COLO668 (cell line): Measurements from ENCODE around the gene YDJC.
"Not testable (repeated sequence)": the region's sequence is repeated elsewhere in the genome, so short reads cannot be mapped to it uniquely, and the experiment has no call there.

ENCODE experiments used
- DNase-seq: peaks from one replicate; lab custom pipeline; 2025; ENCODE audit not compliant: unreplicated experiment; lab: John Stamatoyannopoulos, UW

Gene YDJC

DNA sequence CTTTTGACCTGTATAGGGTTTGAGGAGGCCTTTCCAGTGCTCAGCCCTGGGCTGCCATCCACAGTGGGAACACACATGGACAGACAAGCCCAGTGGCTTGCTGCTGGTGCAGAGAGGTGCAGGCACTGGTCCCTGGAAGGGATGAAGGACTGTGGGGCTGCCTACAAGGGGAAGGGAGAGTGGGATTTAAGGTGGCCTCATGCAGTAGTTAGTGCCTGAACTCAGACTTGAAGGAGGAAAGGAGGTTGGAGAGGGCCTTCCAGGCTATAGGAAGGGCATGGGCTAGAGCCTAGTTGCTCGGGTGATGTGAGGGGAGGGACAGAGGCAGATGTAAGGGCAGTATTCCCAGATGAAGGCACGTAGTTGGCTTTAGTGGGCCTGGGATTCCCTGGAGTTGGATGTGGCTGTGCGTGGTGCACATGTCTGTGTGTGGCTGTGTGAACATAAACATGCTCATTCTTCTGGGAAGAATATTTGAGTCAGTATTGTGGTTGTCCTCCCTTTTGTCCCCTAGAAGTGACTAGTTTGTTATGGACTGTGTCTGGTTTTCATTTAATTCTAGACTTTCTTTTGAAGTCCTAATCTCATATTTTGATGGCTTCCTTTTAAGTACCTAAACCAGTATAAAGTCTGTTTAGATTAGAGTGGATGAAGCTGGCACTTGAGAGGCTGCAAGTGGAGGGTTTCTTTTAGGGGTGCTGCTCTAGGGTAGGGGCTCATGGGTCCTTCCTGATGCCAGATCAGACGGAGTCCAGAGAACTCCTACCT, 18.4 kb downstream of the YDJC start:
- no peak for DNase-seq

- not testable (repeated sequence) for DNase-seq
Observed at GRCh38 chr22:21609556-21610157, 20.2 kb downstream of the YDJC start.

DNA sequence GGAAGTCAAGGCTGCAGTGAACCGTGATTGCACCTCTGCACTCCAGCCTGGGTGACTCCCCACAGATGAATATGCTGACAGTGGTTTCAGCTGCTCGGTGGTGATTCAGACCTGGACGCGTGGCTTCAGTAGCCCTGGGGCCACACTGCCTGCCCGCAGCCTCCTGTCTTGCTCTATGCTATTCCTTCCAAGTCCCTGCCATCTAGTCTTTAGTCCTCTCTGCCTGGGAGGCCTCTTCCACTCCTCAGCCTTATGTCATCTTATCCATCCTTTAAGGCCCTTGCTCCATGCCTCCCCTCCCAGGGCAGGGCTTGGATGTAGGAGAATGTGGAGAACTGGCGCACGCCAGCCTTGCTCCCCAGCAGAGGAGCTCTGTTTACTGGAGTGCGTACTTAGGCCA, 23.0 kb downstream of the YDJC start:
- no peak for DNase-seq

DNA sequence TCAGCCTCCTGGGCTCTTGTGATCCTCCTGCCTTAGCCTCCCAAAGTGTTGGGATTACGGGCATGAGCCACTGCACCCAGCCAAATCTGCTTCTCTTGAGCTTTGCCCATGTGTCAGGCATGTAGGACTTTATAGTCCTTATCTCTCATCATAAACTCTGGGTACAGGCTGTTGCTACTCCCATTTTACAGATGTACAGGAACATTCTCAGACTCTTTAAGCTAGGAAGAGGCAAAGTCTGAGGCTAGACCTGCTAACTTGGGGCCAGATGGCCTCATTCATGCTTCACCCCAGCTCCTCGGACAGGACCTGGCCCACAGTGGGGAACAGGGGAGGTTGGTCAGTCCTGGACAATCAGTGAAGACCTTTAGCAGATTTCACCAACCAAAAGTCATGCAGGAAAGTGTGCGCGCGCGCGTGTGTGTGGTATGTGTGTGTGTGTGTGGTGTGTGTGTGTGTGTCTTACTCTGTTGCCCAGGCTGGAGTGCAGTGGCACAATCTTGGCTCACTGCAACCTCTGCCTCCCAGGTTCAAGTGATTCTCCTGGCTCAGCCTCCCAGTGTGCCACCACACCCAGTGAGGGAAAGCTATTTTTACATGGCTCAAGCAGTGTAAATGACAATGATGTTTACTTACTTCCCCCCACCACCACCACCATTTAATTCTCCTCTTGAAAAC, 23.8 kb downstream of the YDJC start:
- no peak for DNase-seq

- no peak for DNase-seq
Observed at GRCh38 chr22:21603973-21604372, 25.8 kb downstream of the YDJC start.

- no peak for DNase-seq
Observed at GRCh38 chr22:21602579-21602978, 27.2 kb downstream of the YDJC start.

- no peak for DNase-seq
Observed at GRCh38 chr22:21599053-21599893, 30.5 kb downstream of the YDJC start.

- no peak for DNase-seq
Observed at GRCh38 chr22:21598302-21598701, 31.5 kb downstream of the YDJC start.

- not testable (repeated sequence) for DNase-seq
Observed at GRCh38 chr22:21596356-21597135, 33.3 kb downstream of the YDJC start.

- no peak for DNase-seq
Observed at GRCh38 chr22:21594865-21595452, 34.9 kb downstream of the YDJC start.

GRCh38 chr22:21593406-21594232, 36.2 kb downstream of the YDJC start:
- peak; percentile 21 for DNase-seq

DNA sequence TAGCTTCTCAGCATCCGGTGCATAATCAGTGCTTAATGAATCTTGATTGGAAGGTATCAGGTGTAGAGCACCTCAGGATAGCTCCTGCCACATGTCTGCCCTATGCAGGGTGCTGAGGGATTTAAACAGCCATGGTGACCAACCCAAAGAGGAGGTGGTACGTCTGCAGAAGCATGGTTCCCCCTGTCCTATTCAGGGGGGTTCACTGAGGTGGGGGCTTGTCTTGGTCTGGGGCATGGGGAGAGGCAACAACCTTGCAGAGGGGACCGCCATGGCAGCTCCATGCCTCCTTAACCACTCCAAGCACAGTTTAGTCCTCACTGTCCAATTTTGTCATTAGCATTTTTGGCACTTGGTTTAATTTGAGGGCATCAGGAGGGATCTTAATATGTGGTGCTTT, 37.4 kb downstream of the YDJC start:
- no peak for DNase-seq

DNA sequence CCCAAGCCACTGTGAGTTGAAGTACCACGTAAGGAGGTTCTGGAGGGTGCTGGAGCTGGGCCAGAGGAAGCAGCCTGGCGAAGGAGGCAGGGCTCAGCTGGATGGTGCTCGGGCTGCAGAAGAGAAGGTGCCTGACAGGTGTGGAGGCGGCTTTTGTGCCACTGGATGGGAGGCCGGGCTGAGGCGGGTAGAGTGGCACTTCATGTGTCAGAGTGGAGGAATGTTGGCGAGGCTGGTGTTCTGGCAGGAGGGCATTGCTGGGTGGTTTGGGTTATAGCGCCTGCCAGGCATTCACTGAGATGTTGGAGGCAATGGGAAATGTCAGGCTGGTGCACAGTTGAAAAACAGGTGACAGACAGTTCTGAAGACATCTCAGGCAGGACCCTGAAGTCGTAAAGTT, 38.1 kb downstream of the YDJC start:
- no peak for DNase-seq

GRCh38 chr22:21590809-21591641, 38.8 kb downstream of the YDJC start:
- DNase-seq: no peak

DNA sequence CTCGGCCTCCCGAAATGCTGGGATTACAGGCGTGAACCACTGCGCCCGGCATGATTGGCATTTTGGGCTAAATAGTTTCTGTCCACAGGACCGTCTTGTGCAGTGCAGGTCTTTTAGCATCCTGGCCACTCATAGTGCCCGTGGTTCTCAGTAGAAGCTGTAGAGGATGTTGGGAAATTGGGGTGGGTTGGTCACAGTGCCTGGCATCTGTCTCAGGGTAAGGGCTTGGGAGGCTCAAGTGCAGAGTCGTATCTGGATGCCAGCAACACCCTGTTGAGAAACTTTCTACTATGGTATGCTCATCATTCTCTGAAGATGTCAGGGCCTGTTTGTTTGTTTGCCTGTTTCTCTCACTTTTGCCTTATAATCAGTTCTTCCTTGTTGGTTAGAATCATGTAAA, 40.4 kb downstream of the YDJC start:
- DNase-seq: no peak

GRCh38 chr22:21587803-21588611, 41.8 kb downstream of the YDJC start:
- no peak for DNase-seq

GRCh38 chr22:21585389-21585788, 44.4 kb downstream of the YDJC start:
- DNase-seq: no peak
